HCT116 (cell line): Measurements from ENCODE around the gene GNA15. TPM values are rescaled to one million over a fixed set of nuclear protein-coding genes. Genes with fewer than 3 reads are reported as not detected.

Source experiments
- ATAC-seq: fragments of 200-7000 bp; cut with Tn5 transposase; 2 replicates; pipeline ENCODE4 v1.9.1; 2020; ENCODE audit warnings: mild to moderate bottlenecking, moderate library complexity
- BruUV-seq: library from RNA; stranded (reverse); fragments of 400-500 nt; replicated peaks from 2 replicates; lab custom pipeline; 2021; lab: Mats Ljungman, UMichigan
- CTCF ChIA-PET: fragments of 300-600 bp; sonication (Branson Sonifier 250); formaldehyde crosslinking; loops from one replicate; lab custom pipeline; 2021; ENCODE audit warnings: antibody characterized with exemption; lab: Charles Lee
- POLR2A ChIA-PET: fragments of 300-600, 350-600 bp; sonication (Branson Sonifier 250); formaldehyde crosslinking; loops from one replicate; lab custom pipeline; 2021; ENCODE audit warnings: antibody characterized with exemption; lab: Charles Lee
- RAD21 ChIA-PET, 2 experiments: fragments of 300-600 bp; sonication (Branson Sonifier 250); formaldehyde crosslinking; loops; one replicate each; lab custom pipeline; 2023; ENCODE audit warnings: low total read pairs in 2 of 2; ENCODE audit not compliant: uncharacterized antibody in 2 of 2, unreplicated experiment in 2 of 2, low non-redundant PET in 1 of 2; lab: Charles Lee
- DNase-seq: peaks from one replicate; pipeline ENCODE4 v3.0.0-alpha.2; 2010; ENCODE audit warnings: low read depth, low spot score
- H2AFZ ChIP-seq: fragments of 200-600 bp; shearing (Covaris generic), sonication (generic); 2 replicates; pipeline ENCODE4 v1.6.1; 2017; ENCODE audit warnings: low read depth, mixed run types, mixed read lengths, antibody characterized with exemption, low read length; ENCODE audit not compliant: poor library complexity, severe bottlenecking
- H3K27ac ChIP-seq: 2 replicates; pipeline ENCODE4 v1.5.1; 2012; ENCODE audit warnings: low read depth, low read length
- H3K27me3 ChIP-seq: fragments of 200-600 bp; sonication (generic); 2 replicates; pipeline ENCODE4 v1.6.1; 2016; ENCODE audit warnings: mixed run types, low read length, mixed read lengths; ENCODE audit not compliant: insufficient read depth
- H3K36me3 ChIP-seq, 2 experiments: fragments of 200-500 bp in 1 of 2; fragments of 200-600 bp in 1 of 2; sonication (Bioruptor generic) in 1 of 2; sonication (generic) in 1 of 2; 2 replicates each; pipeline versions ENCODE4 v1.5.1 to v1.6.1; 2014 to 2016; ENCODE audit warnings: low read length in 2 of 2, inconsistent platforms in 1 of 2, mixed read lengths in 1 of 2, mixed run types in 1 of 2; ENCODE audit not compliant: insufficient read depth in 2 of 2, control insufficient read depth in 1 of 2
- H3K4me1 ChIP-seq, 2 experiments: fragments of 200-600 bp in 1 of 2; sonication (generic) in 1 of 2; 2 replicates each; pipeline versions ENCODE4 v1.5.1 to v1.6.1; 2012 to 2017; ENCODE audit warnings: low read length in 2 of 2, inconsistent platforms in 1 of 2, mild to moderate bottlenecking in 1 of 2, mixed read lengths in 1 of 2, mixed run types in 1 of 2, moderate library complexity in 1 of 2; ENCODE audit not compliant: insufficient read depth in 2 of 2, control insufficient read depth in 1 of 2
- H3K4me2 ChIP-seq: fragments of 200-600 bp; sonication (generic); 2 replicates; pipeline ENCODE4 v1.6.1; 2017; ENCODE audit warnings: mixed run types, low read length, mixed read lengths
- H3K4me3 ChIP-seq, 2 experiments: fragments of 200-600 bp in 1 of 2; sonication (generic) in 1 of 2; replicated peaks in 1 of 2; 2 replicates each; pipeline ENCODE4 v1.5.1; 2011 to 2016; ENCODE audit warnings: low read length in 2 of 2, control low read depth in 1 of 2, low read depth in 1 of 2, mild to moderate bottlenecking in 1 of 2, mixed read lengths in 1 of 2, mixed run types in 1 of 2
- H3K79me2 ChIP-seq: fragments of 200-600 bp; sonication (generic); 2 replicates; pipeline ENCODE4 v1.6.1; 2017; ENCODE audit warnings: mild to moderate bottlenecking, mixed run types, low read length, moderate library complexity, mixed read lengths; ENCODE audit not compliant: insufficient read depth
- H3K9ac ChIP-seq: fragments of 200-600 bp; sonication (generic); 2 replicates; pipeline ENCODE4 v1.6.1; 2016; ENCODE audit warnings: low read length, mixed read lengths
- H3K9me2 ChIP-seq: fragments of 200-600 bp; sonication (generic), shearing (Covaris generic); 2 replicates; pipeline ENCODE4 v1.6.1; 2017; ENCODE audit warnings: mixed run types, mild to moderate bottlenecking, moderate library complexity; ENCODE audit not compliant: insufficient read depth
- H3K9me3 ChIP-seq, 2 experiments: fragments of 200-500 bp in 1 of 2; fragments of 200-600 bp in 1 of 2; sonication (Bioruptor generic) in 1 of 2; sonication (generic) in 1 of 2; 2 replicates each; pipeline ENCODE4 v1.6.1; 2014 to 2017; ENCODE audit warnings: low read length in 2 of 2, mixed read lengths in 2 of 2, inconsistent platforms in 1 of 2, low read depth in 1 of 2, mild to moderate bottlenecking in 1 of 2, mixed run types in 1 of 2, moderate library complexity in 1 of 2; ENCODE audit not compliant: control insufficient read depth in 1 of 2, insufficient read depth in 1 of 2
- H4K20me1 ChIP-seq: fragments of 200-600 bp; sonication (generic), shearing (Covaris generic); 2 replicates; pipeline ENCODE4 v1.6.1; 2017; ENCODE audit warnings: mixed run types, mild to moderate bottlenecking, moderate library complexity; ENCODE audit not compliant: insufficient read depth
- EZH2phosphoT487 ChIP-seq: fragments of 200-600 bp; IDR thresholded peaks from 2 replicates; pipeline ENCODE4 v1.6.1; 2018; ENCODE audit warnings: antibody characterized with exemption, borderline replicate concordance
- MAX ChIP-seq: IDR thresholded peaks from 2 replicates; pipeline ENCODE4 v1.6.1; 2012
- REST ChIP-seq: IDR thresholded peaks from 2 replicates; pipeline ENCODE4 v1.6.1; 2012; ENCODE audit warnings: low read depth
- SRF ChIP-seq: IDR thresholded peaks from 2 replicates; pipeline ENCODE4 v1.6.1; 2012; ENCODE audit warnings: low read depth
- TCF7L2 ChIP-seq: IDR thresholded peaks from 2 replicates; pipeline ENCODE4 v1.7.0; 2011; ENCODE audit warnings: borderline replicate concordance, inconsistent platforms; ENCODE audit not compliant: insufficient read depth, insufficient read length; ENCODE audit errors: extremely low read depth
- ZBTB33 ChIP-seq: IDR thresholded peaks from 2 replicates; pipeline ENCODE4 v1.6.1; 2011; ENCODE audit warnings: mild to moderate bottlenecking, low read length, moderate library complexity; ENCODE audit not compliant: insufficient replicate concordance; ENCODE audit errors: extremely low read depth
- ZFX ChIP-seq: fragments of 450-650 bp; IDR thresholded peaks from 2 replicates; pipeline ENCODE4 v1.6.1; 2017
- ZNF274 ChIP-seq: fragments of 200-500 bp; sonication (Bioruptor generic); IDR thresholded peaks from 2 replicates; pipeline ENCODE4 v1.6.1; 2014; ENCODE audit warnings: mild to moderate bottlenecking, low read depth, low read length, inconsistent platforms
- intact Hi-C: fragments of 100-400 bp; cut with micrococcal nuclease; formaldehyde crosslinking; loops from 2 replicates; pipeline ENCODE4 v1.10.0; 2022
- total RNA-seq: library from RNA; stranded (reverse); gene quantifications from one replicate; pipeline ENCODE4 v1.2.1, GENCODE V29; 2021; ENCODE audit not compliant: unreplicated experiment

GNA15 gene
- total RNA-seq, 1 experiment from 2014 or later: 1.5 TPM

GRCh38 chr19:3131168-3131567, 4.7 kb upstream of the GNA15 start:
- H3K27ac ChIP-seq: no peak overlapping the region
- H3K79me2 ChIP-seq: no peaks in the 10 kb centered on the region
- no peaks in the 10 kb centered on the region for H3K9me3 ChIP-seq
- H3K4me2 ChIP-seq: no peak overlapping the region
- H3K36me3 ChIP-seq: no peaks in the 10 kb centered on the region
- ATAC-seq (no peak), DNase-seq (no peak)
- H4K20me1 ChIP-seq: no peaks in the 10 kb centered on the region
- H3K27me3 ChIP-seq: no peaks in the 10 kb centered on the region
- no peak overlapping the region for H2AFZ ChIP-seq
- BruUV-seq: no TSS peak
- no peak overlapping the region for H3K4me3 ChIP-seq
- POLR2A ChIA-PET: no interaction called here
- intact Hi-C loops: no loop called here
- H3K4me1 ChIP-seq: peaks cover 5 to 6% of the 10 kb centered on the region in 2 experiments; a peak in 3 of 4 replicates
- RAD21 ChIA-PET: no interaction called here
- TF ChIP-seq EZH2phosphoT487: no peak
- TF ChIP-seq MAX: no peak
- TF ChIP-seq ZFX: no peak
- TF ChIP-seq REST: no peak
- no peak for TF ChIP-seq TCF7L2
- TF ChIP-seq SRF: no peak
- TF ChIP-seq ZBTB33: no peak
- TF ChIP-seq ZNF274: no peak
- H3K9me2 ChIP-seq: no peaks in the 10 kb centered on the region
- H3K9ac ChIP-seq: no peak overlapping the region
- CTCF ChIA-PET: interaction anchor here (0.6 to 1.4 kb wide), 3 partner anchors 31 to 1357 kb away, joined by 3 to 4 read pairs (median 3); no protein-coding TSS in a partner anchor
